Stimulated activated CD4-positive, alpha-beta T cell treated with anti-CD3 and anti-CD28 coated beads, Interleukin-1b, Interleukin-23, amount 100 ng/mL, for 4 hours (primary cell): ENCODE data around the gene BICDL2.
"Not testable (repeated sequence)": the region's sequence is repeated elsewhere in the genome, so short reads cannot be mapped to it uniquely, and the experiment has no call there.

Experiments
- DNase-seq, 2 donors: peaks; one replicate each; pipeline ENCODE4 v3.0.0-alpha.2; 2020; ENCODE audit warnings: low read depth in 2 of 2

The BICDL2 gene, protein sequence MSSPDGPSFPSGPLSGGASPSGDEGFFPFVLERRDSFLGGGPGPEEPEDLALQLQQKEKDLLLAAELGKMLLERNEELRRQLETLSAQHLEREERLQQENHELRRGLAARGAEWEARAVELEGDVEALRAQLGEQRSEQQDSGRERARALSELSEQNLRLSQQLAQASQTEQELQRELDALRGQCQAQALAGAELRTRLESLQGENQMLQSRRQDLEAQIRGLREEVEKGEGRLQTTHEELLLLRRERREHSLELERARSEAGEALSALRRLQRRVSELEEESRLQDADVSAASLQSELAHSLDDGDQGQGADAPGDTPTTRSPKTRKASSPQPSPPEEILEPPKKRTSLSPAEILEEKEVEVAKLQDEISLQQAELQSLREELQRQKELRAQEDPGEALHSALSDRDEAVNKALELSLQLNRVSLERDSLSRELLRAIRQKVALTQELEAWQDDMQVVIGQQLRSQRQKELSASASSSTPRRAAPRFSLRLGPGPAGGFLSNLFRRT

DNA sequence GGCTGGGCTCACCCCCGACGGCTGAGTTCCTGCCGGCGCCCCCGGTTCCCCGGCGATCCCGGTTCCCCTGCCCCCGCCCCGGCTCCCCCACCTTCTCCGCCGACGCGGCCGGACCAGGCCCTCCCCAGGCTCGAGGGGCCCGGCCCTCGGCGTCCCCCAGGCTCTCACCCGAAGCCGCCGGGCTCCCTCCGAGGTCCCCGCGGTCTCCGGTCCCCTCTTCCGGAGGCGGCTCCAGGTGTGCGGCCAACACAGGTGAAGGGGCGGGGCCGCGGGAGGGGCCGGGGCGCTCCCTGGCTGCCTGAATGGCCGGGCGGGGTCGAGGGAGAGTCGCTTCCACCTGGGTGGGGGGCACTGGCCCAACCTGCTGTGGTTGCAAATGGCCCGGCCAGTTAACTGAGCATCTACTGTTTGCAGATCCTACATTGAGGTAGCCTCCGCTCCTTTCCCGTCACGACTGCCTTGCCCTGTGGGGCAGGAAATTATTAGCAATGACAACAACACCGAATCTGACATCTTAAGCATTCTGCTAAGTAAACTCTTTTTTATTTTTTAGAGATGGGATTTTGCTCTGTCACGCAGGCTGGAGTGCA is at the start of gene BICDL2:
Gene BICDL2, minus strand, starts transcription at position 219 of the 590 bp plus-strand sequence. CDS start 1,448 bp downstream, outside the sequence.
- no peak for DNase-seq

DNA sequence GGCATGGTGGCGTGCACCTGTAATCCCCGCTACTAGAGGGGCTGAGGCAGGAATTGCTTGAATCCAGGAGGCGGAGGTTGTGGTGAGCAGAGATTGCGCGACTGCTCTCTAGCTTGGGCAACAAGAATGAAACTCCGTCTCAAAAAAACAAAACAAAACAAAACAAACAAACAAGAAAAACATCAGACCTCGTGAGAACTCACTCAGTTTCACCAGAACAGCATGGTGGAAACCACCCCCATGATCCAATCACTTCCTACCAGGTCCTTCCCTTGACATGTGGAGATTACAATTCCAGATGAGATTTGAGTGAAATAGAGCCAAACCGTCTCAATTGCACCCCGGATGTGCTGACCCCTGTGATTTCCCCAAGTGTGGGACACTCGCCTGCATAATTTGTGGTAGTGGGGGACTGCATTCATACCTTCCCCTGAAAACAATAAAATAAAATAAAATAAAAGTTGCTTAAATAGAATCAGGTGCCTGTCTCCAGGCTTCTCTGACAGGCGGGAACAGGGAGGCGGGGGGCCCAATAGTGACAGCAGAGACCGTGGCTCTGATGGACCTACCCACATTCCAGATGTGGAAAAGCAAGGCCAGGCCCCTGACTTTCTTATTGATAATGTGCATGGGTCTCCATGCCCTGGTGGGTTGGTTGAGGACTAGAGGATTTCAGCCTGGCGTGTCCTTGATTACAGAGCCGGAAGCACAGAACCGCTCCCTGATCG is 49.3 kb upstream of the BICDL2 start:
- no peak for DNase-seq

DNA sequence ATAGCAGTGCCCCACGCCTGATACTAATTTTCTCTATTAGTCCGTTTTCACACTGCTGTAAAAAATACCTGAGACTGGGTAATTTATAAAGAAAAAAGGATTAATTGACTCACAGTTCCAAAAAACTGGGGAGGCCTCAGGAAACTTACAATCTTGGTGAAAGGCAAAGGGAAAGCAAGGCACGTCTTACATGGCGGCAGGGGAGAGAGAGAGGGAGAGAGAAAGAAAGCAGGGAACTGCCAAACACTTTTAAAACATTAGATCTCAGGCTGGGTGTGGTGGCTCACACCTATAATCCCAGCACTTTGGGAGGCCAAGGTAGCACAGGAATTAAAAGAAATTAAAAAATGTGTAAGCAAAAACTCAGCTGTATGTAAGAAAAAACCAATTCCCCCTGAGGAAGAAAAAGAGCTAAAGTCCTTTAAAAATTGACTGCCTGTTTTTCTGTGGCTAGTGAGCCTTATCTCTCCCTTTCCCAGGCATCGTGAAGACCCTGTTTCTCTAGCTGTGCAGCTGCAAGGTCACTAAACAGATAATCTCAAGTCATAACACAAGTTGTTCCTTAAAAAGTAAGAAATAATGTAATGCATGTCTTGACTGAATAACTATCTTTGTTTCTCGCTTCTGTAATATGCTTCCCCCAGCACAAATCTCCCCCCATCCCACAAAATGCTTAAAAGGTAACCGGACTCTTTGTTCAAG is 48.4 kb upstream of the BICDL2 start:
- DNase-seq = no peak

DNA sequence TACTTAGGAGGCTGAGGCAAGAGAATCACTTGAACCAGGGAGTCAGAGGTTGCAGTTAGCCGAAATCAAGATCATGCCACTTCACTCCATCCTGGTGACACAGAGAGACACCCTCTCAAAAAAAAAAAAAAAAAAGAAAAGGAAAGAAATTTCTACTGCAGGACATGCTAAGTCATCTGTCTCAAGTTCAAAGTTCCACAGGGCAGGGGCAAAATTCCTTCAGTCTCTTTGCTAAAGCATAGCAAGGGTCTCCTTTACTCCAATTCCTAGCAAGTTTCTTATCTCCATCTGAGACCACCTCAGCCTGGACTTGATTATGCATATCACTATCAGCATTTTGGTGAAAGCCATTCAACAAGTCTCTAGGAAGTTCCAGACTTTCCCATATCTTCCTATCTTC is 47.7 kb upstream of the BICDL2 start:
- no peak for DNase-seq

DNA sequence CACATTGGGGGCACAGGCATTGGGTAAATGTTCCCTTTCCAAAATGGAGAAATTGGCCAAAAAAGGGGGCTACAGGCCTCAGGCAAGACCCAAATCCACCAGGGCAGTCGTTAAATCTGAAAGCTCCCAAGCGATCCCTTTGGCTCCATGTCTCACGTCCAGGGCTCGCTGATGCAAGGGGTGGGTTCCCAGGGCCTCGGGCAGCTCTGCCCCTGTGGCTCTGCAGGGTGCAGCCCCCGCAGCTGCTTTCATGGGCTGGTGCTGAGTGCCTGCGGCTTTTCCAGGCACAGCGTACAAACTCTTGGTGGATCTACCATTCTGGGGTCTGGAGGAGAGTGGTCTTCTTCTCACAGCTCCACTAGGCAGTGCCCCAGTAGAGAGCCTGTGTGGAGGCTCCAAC is 46.7 kb upstream of the BICDL2 start:
- DNase-seq = not testable (repeated sequence)

DNA sequence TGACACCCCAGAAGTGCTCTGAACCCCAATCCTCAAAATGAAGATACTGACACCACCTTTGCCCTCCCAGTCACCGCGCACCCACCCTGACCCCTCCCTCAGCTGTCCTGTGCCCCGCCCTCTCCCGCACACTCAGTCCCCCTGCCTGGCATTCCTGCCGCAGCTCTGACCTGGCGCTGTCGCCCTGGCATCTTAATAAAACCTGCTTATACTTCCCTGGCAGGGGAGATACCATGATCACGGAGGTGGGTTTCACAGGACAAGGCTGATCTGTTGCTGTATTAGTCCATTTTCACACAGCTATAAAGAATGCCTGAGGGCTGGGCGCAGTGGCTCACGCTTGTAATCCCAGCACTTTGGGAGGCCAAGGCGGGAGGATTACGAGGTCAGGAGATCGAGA is 45.2 kb upstream of the BICDL2 start:
- not testable (repeated sequence) for DNase-seq

DNA sequence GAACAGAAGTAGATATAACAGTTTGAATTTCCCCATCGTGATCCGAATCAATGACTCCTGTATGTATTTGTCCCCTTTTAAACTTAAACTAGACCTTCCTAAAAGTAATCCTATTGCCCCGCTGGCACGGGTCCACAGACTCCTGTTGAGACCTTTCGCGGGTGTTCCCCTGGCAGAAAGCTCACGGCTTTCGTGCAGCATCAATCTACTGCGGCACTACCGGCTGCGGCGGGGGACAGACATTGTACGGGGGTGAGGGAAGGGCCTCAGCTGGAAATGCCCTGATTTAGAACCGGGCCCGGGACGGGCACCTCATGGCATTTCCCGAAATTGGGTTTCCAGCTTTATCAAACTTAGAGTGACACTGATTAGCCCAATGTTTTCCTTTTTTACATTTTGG is 43.3 kb upstream of the BICDL2 start:
- no peak for DNase-seq

DNA sequence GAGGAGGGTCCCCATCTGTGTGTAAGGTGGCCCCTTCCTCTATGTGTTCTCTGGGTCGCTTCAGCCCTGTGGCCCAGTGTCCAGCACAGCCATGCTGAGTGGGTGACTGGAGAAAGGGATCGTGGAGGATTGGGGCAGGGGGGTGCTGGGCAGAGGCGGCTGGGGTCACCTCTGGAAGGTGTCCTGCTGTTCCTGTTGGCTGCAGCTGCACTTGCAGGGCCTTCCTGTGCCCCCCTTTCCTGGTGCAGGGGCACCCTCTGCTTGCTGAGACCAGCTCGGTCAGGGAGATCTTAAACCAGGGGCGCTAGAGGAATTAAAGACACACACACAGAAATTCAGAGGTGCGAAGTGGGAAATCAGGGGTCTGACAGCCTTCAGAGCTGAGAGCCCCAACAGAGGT is 39.8 kb upstream of the BICDL2 start:
- DNase-seq = no peak

DNA sequence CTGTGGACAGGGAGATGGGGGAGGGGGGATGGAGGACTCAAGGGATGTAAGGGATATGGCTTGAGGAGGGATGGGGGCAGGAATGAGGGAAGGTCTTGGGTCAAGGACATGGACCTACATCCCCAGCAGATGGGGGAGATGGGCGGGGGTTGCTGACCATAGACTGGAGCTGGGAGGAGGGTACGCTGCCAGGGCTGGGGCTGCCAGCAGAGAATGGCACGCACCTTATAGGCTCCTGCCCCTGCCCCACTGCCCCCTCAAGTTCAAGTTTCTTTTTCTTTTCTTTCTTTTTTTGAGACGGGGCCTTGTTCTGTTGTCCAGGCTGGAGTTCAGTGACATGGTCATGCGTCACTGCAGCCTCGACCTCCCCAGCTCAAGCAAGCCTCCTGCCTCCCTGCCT is 39.2 kb upstream of the BICDL2 start:
- not testable (repeated sequence) for DNase-seq

DNA sequence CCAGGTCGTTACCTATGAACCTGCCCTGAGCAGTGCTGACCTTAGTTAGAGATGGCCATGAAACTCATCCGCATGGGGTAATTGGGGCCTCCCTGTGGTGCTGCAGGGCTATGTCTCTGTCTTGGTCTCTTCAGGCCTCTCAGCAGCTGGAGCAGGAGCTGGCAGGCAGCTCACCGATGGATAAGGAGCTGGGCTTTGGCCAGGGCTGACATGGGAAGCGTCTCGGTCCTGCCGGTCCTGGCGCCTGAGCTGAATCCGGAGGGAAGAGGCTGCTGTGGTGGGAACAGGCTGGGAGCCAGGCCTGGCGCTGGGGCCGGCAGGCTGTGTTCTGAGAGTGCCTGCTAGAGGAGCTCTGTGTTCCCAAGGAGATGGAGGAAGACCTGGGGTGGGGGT is 38.8 kb upstream of the BICDL2 start:
- DNase-seq = no peak

DNA sequence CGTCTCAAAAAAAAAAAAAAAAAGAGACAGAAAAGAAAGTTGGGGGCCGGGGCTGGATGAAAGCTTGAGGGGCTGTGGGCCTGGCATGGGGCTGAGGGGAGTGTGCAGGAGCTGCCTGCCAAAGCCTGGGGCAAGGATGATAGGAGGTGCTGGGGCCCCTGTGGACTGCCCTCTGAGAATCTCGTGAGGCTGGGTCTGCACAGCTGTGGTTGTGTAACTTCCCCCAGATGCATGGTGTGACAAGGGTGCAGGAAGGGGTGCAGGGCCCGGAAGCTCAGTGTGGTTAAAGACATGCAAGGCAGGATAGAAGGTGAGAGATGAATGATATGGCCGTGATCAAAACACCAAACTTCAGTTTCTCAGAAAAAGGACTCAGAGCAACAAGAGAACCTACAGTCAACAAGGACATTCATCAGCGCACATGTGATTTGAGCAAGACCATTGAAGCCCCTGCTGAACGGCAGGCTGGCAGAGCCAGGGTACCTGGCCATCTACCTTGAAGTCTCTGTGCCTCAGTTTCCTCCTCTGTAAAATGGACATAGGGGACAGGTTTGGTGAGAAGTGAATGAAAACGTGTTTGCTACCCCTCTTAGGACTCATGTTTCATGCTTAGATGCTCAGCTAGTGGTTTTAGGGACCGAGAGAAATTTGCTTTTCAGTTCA is 38.2 kb upstream of the BICDL2 start:
- peak in 1 of 2 donors; percentile 45 for DNase-seq

DNA sequence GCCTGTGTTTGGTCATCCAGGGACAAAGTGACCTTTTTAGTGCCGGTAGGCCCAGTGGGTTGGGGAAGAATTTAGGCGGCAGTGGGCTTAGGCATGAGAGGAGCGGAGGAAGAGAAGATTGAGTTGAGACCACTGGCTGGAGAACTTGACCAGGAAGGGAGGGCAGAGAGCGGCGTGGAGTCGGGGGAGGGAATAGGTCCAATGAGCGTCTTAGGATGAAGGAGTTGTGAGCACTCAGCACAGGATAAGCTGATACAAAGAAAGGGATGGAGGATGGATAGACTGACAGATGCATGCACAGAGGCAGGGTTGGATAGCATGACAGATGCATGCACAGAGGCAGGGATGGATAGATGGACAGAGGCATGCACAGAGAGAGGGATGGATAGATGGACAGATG is 36.7 kb upstream of the BICDL2 start:
- no peak for DNase-seq

DNA sequence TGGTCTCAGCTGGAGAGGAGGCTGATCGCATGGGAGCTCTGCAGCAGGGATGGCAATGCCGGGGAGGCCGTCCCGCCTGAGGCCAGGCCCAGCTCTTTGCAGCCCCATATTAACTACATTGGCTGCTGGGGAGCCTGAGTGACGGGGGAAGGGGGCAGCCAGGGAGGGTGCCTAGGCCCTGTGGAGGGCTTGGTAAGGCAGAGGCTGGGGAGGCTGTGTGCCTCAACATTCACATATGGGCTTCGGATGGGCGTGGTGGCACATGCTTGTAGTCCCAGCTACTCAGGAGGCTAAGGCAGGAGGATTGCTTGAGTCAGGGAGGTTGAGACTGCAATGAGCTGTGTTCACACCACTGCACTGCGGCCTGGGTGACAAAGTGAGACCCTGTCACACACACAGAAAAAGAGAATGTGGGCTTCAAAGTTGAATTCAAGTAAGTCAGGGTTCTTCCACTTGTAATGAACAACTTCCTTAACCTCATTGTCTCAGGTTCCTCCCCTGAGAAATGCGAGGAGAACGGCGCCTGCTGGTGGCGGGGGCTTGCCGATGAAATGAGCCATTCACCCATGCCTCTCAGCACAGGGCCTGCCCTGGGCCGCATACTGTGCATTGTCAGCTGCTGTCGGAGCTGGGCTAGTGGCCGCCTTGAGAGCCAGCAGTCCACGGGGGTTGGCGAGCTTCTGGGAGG is 36.0 kb upstream of the BICDL2 start:
- not testable (repeated sequence) for DNase-seq

DNA sequence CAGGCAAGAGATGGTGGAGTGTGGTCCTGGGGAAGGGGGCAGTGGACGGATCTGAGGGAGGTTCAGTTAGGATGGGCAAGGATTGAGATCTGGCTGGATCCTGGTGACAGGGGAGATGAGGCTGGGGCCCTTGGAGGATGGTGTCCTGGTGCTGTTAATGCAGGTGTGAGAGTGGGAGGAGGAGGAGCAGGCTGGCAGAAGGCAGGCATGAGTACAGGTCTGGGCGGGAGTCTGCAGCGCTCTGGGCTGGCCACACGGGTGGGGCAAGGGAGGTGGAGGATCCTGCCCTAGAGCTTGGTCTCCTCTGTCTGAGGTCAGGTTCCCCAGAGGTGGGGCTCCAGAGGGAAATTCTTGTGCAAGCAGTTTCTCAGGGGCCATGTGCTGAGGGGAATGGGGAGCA is 35.4 kb upstream of the BICDL2 start:
- DNase-seq = not testable (repeated sequence)

DNA sequence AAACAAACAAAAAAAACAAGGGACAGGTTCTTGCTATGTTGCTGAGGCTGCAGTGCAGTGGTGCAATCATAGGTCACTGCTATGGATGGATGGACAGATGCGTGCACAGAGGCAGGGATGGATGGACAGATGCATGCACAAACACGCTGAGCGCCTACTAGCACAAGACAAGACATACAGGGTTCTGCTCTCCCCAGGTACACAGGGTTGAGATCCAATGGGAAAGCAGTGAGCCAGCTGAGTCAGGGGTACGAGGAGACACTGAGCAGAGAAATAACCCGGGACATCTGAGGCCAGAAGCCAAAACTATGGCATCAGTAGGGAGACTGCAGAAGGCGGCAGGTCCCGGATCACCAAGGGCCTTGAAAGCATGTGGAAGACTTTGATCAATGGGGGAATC is 34.9 kb upstream of the BICDL2 start:
- DNase-seq = no peak

DNA sequence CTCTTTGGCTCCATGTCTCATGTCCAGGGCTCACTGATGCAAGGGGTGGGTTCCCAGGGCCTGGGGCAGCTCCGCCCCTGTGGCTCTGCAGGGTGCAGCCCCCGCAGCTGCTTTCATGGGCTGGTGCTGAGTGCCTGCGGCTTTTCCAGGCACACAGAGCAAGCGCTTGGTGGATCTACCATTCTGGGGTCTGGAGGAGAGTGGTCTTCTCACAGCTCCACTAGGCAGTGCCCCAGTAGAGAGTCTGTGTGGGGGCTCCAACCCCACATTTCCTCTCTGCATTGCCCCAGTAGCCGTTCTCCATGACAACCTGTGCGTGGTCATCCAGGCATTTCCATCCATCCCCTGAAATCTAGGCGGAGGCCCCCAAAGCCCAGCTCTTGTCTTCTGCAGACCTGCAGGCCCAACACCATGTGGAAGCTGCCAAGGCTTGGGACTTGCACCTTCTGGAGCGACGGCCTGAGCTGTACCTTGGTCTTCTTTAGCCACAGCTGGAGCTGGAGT is 33.9 kb upstream of the BICDL2 start:
- no peak for DNase-seq

DNA sequence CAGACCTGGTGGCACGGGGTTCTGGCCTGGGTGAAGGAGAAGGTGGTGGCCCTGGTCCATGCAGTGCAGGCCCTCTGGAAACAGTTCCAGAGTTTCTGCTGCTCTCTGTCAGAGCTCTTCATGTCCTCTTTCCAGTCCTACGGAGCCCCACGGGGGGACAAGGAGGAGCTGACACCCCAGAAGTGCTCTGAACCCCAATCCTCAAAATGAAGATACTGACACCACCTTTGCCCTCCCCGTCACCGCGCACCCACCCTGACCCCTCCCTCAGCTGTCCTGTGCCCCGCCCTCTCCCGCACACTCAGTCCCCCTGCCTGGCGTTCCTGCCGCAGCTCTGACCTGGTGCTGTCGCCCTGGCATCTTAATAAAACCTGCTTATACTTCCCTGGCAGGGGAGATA is 32.4 kb upstream of the BICDL2 start:
- not testable (repeated sequence) for DNase-seq

DNA sequence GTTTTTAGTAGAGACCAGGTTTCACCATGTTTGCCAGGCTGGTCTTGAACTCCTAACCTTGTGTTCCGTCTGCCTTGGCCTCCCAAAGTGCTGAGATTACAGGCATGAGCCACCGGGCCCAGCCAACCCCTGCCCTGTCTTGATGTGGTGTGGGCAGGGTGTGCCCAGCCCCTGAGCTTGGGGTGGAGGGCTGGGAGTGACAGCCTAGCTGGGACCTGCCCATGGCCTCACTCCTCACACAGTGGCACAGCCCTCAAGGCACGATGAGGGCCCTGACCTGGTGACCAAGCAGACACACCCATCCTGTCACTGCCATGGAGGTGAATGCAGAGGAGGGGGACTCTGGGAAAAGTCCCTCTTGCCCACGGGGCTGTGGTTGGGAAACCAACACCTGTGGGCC is 31.7 kb upstream of the BICDL2 start:
- DNase-seq = no peak

DNA sequence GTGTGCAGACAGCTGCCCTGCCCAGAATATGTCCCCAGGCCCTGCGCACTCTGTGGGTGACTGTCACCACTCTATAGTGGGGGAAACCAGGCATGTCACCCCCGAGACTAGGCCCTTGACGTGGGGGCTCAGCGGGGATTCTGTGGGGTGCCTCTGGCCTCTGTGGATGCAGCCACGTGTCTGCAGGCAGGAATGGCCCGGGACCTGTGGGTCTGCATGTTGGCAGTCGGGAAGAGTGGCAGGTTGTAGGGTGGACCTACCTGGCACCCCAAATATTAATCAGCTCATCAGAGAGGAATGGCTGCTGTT is 29.6 kb upstream of the BICDL2 start:
- no peak for DNase-seq

DNA sequence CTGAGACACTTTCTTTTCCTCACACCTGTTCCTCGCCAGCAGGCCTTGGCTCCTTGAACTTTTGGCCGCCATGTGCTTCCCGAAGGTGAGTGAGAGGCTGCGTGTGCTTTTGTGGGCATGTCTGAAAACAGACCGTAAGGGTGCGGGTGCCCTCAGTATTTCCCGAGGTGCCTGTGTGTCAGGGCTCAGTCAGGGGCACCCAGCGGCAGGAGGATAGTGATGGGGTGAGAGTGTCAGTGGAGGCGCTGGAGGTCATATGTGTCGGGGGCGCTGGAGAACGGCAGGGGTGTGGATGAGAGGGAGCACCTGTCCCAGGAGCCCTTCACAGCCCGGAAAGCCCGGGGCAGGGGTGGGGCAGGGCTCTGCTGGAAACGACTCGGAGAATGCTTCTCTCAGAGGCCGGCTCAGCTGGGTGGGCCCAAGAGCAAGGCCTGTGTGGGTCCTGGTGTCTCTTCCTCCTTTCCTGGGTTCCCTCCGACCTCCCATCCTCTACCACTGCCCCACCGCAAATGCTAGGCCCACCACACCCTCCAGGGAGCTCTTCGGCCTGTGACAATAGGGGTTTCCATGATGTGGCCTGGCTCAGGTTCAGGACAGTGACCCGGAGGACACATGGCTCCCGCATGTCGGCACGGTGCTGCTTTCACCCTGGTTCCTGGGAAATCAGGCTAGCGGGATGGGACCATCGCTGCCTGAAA is 29.1 kb upstream of the BICDL2 start:
- no peak for DNase-seq
